Activated T-helper 1 cell treated with anti-CD3 and anti-CD28 coated beads, Interleukin-12 subunit alpha, Interleukin-12 subunit beta, Interleukin-2, Interleukin-4 antibody, amounts not matched to agents 30 ng/mL and 10 ng/mL and 1 ng/mL, durations not matched to agents 14 hours and 24 hours and 36 hours (primary cell): ENCODE measurements around the gene ORM1. TPM values are rescaled to one million over a fixed set of nuclear protein-coding genes. Genes with fewer than 3 reads are reported as not detected.
"Not testable (repeated sequence)": the region's sequence is repeated elsewhere in the genome, so short reads cannot be mapped to it uniquely, and the experiment has no call there.

ENCODE experiments used
- DNase-seq: peaks from one replicate; pipeline ENCODE4 v3.0.0; 2021; ENCODE audit warnings: low spot score
- H3K27ac Mint-ChIP-seq: one replicate; pipeline ENCODE4 v1.8.0; 2021; ENCODE audit warnings: mild to moderate bottlenecking, mixed read lengths
- H3K27me3 Mint-ChIP-seq: one replicate; pipeline ENCODE4 v1.8.0; 2022; ENCODE audit warnings: mild to moderate bottlenecking, moderate library complexity, mixed read lengths; ENCODE audit not compliant: insufficient read depth
- H3K36me3 Mint-ChIP-seq: one replicate; pipeline ENCODE4 v1.8.0; 2021; ENCODE audit warnings: low read depth, mixed read lengths
- H3K4me1 Mint-ChIP-seq: one replicate; pipeline ENCODE4 v1.8.0; 2021; ENCODE audit warnings: low read depth, mixed read lengths
- H3K4me3 Mint-ChIP-seq: one replicate; pipeline ENCODE4 v1.8.0; 2021; ENCODE audit warnings: mild to moderate bottlenecking, moderate library complexity, mixed read lengths
- H3K9me3 Mint-ChIP-seq: one replicate; pipeline ENCODE4 v1.8.0; 2021; ENCODE audit warnings: mixed read lengths
- intact Hi-C: fragments of 100-400 bp; cut with micrococcal nuclease; formaldehyde crosslinking; loops from one replicate; pipeline ENCODE4 v1.15.1; 2024
- total RNA-seq: library from RNA; stranded (reverse); gene quantifications from 2 replicates; pipeline ENCODE4 v1.2.3, GENCODE V29; 2022

Gene ORM1
- not detected in 2 replicates for total RNA-seq

DNA sequence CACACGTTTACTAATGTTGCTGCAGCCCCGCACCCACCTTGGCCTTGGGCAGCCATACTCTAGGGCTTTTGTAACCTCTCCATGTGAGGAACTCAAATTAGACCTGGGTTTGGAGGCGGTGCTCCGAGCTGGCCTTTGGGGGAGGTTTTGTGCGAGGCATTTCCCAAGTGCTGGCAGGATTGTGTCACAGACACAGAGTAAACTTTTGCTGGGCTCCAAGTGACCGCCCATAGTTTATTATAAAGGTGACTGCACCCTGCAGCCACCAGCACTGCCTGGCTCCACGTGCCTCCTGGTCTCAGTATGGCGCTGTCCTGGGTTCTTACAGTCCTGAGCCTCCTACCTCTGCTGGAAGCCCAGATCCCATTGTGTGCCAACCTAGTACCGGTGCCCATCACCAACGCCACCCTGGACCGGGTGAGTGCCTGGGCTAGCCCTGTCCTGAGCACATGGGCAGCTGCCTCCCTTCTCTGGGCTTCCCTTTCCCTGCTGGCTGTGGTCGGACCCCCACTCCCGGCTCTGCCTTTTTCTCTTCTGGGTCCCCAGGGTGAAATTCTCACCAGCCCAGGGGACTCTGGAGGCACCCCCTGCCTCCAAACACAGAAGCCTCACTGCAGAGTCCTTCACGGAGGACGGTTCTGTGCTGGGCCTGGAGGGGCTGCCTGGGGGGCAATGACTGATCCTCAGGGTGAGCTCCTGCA is at the start of gene ORM1:
Gene ORM1 (plus strand): TSS at position 268 of the 701 bp plus-strand sequence. CDS start 36 bp downstream, at position 304.
- H3K27me3 Mint-ChIP-seq, H3K4me1 Mint-ChIP-seq: not testable (repeated sequence)

DNA sequence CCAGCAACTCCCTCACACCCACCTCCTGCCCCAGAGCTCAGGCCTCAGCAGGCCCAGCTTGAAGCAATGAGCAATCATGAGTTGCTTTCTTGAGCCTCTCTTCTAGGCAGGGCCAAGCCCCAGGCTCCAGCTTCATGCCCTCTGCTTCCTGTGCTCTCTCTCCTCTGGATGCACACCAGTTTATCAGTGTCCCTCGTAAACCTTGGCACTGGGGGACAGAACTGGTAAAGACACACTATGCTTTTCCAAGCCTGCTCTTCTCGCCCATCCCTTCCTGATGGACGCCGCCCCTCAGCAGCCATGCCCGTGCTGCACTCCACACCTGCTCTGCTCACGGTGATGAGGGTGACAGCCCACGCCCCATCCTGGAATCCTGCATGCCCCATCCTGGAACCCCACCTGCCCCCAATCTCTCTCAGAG is 49.4 kb upstream of the ORM1 start:
- H3K9me3 Mint-ChIP-seq = no peaks in the 10 kb centered on the region
- H3K27me3 Mint-ChIP-seq = no peaks in the 10 kb centered on the region
- no peaks in the 10 kb centered on the region for H3K36me3 Mint-ChIP-seq
- intact Hi-C loops = no loop called here
- H3K4me3 Mint-ChIP-seq = no peak overlapping the region
- no peak overlapping the region for H3K27ac Mint-ChIP-seq
- DNase-seq = no peak
- H3K4me1 Mint-ChIP-seq = no peaks in the 10 kb centered on the region

More for the DNA sequence above, at the start of gene ORM1:
- H3K36me3 Mint-ChIP-seq, intact Hi-C loops, H3K9me3 Mint-ChIP-seq, DNase-seq, H3K27ac Mint-ChIP-seq, H3K4me3 Mint-ChIP-seq: not testable (repeated sequence)

DNA sequence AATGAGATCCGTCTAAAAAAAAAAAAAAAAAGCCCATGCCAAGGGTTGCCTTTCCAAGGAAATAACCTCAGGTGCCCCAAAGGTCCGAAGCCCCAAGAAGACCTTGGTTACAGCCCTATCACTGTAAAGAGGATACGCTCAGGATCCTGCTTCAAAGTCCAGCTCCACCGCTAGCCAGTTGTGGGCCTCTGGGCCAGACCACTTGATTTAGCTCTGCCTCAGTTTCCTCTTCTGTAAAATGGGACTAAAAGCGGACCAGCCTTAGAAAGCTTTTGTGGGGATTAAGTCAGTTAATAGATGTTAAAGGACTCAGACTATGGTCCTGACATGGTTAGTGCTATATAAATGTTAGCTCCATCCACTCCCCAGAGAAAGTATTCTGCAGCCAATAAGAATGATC is 48.7 kb upstream of the ORM1 start:
- no peak for DNase-seq
- Mint-ChIP-seq H3K9me3 (no peaks in the 10 kb centered on the region), H3K27ac (no peak overlapping the region), H3K27me3 (no peaks in the 10 kb centered on the region), H3K36me3 (no peaks in the 10 kb centered on the region), H3K4me1 (no peaks in the 10 kb centered on the region), H3K4me3 (no peak overlapping the region)
- intact Hi-C loops = no loop called here

DNA sequence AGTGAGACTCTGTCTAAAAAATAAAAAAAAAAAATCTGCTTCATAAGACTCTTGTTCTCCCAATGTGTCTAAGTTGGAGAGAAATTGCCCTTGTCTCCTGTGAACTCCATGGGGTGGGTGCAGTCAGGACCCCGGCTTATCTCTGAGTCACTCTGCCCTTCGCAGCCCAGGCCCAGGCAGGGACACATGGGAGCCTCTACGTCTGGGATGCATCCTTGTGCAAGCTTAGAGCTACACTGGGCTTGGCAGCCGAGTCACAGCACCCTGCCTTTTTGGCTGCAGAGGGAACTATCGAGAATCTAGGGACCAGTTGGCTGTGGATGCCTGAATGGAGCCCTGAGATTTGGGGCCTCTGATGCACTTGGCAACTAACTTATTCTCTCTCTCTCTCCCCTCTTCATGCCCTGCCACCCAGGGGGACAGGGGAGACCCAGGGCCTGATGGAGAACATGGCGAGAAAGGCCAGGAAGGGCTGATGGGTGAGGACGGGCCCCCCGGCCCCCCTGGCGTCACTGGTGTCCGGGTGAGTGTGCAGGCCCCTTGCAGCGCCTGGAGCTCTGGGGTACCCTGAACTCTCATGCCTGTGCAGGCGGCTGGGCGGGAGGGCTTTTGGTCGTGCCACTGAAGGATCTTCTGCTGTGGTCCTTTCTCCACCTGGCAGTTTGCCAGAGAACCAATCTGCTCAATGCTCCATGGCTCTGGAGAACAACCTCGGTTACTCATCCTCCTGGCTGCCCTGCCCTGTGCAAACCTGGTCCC is 47.5 kb upstream of the ORM1 start:
- Mint-ChIP-seq H3K4me3 (no peak overlapping the region), H3K36me3 (no peaks in the 10 kb centered on the region)
- intact Hi-C loops = no loop called here

DNA sequence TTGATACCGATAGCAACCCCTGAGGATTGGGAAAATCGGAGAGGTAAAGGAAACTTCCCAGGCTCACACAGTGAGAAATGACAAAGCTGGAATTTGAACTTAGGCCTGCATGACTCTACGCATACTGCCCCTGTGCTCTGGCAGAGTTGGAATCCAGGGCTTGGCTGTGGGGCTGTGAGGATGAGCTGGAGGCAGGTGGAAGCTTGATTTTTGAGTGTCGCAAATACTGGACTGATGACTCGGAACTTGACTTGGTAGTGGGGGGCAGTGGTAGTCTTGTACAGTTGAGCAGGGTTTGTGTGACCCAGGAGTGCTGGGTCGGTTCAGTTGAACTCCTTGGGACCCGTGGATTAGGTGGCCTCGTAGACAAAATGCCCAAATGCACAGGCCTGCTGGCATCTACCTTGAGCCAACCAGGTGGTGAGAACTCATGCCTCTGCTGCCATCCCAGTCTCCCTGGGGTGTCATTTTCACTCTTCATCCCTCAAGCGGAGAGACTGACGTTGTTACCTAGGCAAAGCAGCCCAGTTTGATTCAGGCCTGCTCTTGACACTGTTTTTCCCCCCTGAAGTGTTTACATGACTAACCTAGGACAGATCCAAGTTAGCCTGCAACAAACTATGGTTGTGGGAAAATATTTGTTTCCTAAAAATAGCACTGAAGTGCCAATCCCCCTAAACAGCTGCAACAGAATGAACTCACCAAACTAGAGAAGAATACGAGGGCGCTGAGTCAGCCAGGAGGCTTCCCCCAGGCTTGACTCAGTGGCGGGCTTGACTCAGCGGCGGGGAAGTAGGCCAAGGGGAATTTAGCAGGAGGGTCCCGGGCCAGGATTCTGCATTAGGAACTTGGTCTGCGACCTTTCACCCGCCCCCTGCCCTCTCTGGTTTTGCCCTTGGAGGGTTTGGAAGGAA is 45.7 kb upstream of the ORM1 start:
- H3K27ac Mint-ChIP-seq = no peak overlapping the region
- no peak for DNase-seq
- intact Hi-C loops = no loop called here
- H3K36me3 Mint-ChIP-seq = no peaks in the 10 kb centered on the region
- H3K27me3 Mint-ChIP-seq = no peaks in the 10 kb centered on the region
- no peaks in the 10 kb centered on the region for H3K4me1 Mint-ChIP-seq
- no peak overlapping the region for H3K4me3 Mint-ChIP-seq
- H3K9me3 Mint-ChIP-seq = no peaks in the 10 kb centered on the region

More for the DNA sequence above, 47.5 kb upstream of the ORM1 start:
- DNase-seq = no peak
- H3K27ac Mint-ChIP-seq = no peak overlapping the region
- H3K9me3 Mint-ChIP-seq = no peaks in the 10 kb centered on the region
- H3K4me1 Mint-ChIP-seq = no peaks in the 10 kb centered on the region
- H3K27me3 Mint-ChIP-seq = no peaks in the 10 kb centered on the region

DNA sequence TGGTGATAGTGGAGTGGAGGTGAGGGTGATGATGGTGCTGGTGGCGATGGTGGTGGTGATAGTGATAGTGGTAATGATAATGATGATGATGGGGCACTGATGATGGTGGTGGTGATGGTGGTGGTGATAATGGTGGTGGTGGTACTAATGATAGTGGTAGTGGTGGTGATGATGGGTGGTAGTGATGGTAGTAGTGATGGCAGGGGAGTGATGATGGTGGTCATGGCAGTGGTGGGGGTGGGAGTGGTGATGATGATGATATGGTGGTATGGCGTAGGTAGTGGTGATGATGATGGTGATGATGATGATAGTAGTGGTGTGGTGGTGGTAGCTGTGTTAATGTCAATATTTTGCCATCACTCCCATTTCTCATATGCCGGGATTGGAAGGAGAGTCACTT is 44.5 kb upstream of the ORM1 start:
- H3K4me1 Mint-ChIP-seq = no peaks in the 10 kb centered on the region
- no peak for DNase-seq
- no peaks in the 10 kb centered on the region for H3K36me3 Mint-ChIP-seq
- intact Hi-C loops = no loop called here
- H3K27me3 Mint-ChIP-seq = no peaks in the 10 kb centered on the region
- no peak overlapping the region for H3K27ac Mint-ChIP-seq
- no peak overlapping the region for H3K4me3 Mint-ChIP-seq
- no peaks in the 10 kb centered on the region for H3K9me3 Mint-ChIP-seq

DNA sequence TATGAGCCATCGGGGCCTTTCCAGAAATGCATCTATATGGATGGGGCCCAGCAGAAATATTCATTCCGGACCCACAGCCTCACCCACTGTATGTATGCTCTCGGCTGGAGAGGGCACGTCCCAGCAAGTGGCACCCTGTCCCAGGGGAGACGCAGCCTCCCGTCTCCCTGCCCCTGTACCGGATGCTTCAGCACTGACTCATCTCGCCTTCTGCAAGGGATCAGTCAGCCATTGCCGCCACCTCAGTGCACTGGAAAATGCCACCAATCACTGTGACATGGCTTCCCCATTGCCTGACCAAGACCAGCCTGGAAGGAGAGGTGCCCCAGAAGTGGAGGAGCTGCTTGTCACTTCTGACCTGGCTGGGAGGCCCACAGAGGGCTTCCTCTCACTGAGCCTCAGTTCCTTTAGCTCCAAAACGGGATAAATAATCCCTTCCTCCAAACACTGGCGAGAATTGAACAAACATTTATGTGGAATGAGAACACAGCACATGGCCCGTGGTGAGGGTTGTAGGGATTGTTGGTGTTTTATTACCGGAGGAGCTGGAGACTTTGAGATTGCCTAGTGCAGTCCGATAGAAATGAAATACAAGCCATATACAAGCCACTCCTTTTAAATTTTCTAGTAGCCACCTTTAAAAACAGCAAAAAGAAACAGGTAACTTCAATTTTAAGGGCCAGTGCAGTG is 43.9 kb upstream of the ORM1 start:
- Mint-ChIP-seq H3K4me1 (no peaks in the 10 kb centered on the region), H3K27me3 (no peaks in the 10 kb centered on the region), H3K27ac (no peak overlapping the region), H3K4me3 (no peak overlapping the region), H3K9me3 (no peaks in the 10 kb centered on the region), H3K36me3 (no peaks in the 10 kb centered on the region)
- intact Hi-C loops = no loop called here
- no peak for DNase-seq

DNA sequence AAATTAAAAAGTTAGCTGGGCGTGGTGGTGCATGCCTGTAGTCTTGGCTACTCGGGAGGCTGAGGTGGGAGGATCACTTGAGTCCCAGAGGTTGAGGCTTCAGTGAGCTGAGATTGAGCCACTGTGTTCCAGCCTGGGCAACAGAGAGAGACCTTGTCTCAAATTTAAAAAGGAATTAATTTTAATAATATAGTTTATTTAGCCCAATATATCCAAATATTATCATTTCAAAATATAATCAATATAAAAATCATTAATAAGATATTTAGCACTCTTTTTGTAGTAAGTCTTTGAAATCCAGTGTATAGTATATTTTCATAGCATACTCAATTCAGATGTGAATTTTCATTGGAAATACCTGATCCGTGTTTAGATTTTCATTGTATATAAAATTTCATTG is 43.2 kb upstream of the ORM1 start:
- Mint-ChIP-seq H3K27me3 (no peaks in the 10 kb centered on the region), H3K4me3 (no peak overlapping the region)
- intact Hi-C loops = no loop called here

DNA sequence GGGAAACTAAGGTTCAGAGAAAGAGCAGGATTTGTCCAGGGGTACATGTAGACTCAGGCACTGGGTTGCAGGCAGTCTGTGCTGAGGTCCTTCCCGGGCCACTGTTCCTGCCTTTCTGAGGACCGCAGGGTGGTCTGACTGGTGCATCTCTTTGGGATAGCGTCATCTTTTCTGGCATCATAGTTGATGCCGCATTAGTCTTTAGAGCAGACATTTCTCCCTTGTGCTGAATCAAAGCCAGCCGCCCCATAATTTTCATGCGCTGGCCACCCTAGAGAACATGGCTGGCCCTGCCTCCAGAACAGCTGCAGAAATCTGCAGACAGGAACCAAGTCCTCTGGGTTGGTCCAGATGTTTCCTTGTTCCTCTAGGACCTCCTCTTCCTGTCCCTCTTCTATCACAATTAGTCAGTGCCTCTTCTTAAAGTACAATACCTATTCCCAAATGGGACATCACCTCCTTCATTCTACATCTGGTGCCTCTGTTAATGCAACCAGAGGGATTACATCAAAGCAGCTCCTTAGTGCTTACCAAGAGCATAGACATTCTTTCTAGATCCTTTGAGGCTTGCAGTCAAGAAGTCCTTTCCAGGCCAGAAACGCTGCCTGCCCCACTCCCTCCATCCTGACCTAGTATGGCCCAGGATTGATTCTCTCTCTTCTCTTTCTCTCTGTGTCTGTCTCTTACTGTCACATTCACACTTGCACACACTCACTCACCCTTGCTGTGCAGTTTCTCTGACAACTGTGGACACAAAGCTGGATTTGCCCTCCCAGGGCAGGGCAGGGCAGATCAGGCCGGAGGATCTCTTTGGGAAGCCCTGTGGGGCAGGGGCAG is 42.0 kb upstream of the ORM1 start:
- Mint-ChIP-seq H3K36me3 (no peaks in the 10 kb centered on the region), H3K9me3 (no peaks in the 10 kb centered on the region), H3K4me1 (no peaks in the 10 kb centered on the region), H3K27ac (no peak overlapping the region), H3K4me3 (no peak overlapping the region), H3K27me3 (no peaks in the 10 kb centered on the region)
- intact Hi-C loops = no loop called here
- no peak for DNase-seq

More for the DNA sequence above, 43.2 kb upstream of the ORM1 start:
- no peaks in the 10 kb centered on the region for H3K9me3 Mint-ChIP-seq
- H3K27ac Mint-ChIP-seq = no peak overlapping the region
- no peaks in the 10 kb centered on the region for H3K36me3 Mint-ChIP-seq
- no peaks in the 10 kb centered on the region for H3K4me1 Mint-ChIP-seq
- no peak for DNase-seq

DNA sequence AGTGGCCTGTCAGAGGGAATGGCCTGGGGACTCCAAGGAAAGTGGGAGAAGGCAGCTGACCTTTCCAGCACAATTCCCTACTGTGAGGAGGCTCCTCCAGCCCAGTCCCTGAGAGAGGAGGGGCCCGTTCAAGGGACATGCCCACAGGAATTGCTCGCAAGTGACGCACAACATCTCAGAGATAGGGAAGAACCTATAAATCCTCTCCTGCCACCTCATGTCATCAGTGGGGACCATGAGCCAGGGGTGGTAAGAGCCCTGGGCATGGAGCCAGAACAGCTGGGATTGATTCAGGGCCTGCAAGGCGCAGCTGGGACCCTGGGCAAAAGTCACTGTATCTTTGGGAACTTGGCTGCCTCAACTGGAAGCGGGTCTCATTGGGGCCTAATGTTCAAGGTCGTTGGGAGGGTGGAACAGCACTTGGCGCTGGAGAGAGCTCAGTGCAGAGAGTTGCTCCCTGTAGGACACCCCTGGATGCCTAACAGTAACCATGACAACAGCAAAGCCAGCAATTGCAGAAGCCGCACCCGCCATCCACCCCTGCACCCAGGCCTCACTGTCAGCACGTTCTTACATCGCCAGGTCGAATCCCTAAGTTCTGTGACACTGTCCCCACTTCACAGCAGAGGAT is 41.3 kb upstream of the ORM1 start:
- Mint-ChIP-seq H3K27ac (no peak overlapping the region), H3K4me3 (no peak overlapping the region), H3K9me3 (no peaks in the 10 kb centered on the region), H3K4me1 (no peaks in the 10 kb centered on the region), H3K36me3 (no peaks in the 10 kb centered on the region), H3K27me3 (no peaks in the 10 kb centered on the region)
- DNase-seq = no peak
- intact Hi-C loops = no loop called here

DNA sequence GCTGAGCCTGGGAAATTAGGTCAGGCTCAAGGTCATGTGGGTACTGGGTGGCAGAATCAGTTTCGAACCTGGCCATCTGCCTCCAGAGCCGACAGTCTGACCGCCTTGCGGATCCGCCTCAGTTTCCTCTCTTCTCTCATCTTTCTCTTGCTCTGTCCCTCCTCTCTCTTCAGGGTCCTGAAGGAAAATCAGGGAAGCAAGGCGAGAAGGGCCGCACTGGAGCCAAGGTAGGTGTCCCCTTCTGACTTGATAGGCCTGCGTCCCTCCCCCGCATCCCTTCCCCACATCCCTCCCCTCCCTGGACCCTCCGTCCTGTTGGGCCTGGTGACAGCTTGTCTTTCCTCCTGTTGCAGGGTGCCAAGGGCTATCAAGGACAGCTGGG is 40.8 kb upstream of the ORM1 start:
- Mint-ChIP-seq H3K27ac (no peak overlapping the region), H3K9me3 (no peaks in the 10 kb centered on the region), H3K36me3 (no peaks in the 10 kb centered on the region), H3K4me1 (no peaks in the 10 kb centered on the region), H3K4me3 (no peak overlapping the region), H3K27me3 (no peaks in the 10 kb centered on the region)
- DNase-seq = no peak
- intact Hi-C loops = no loop called here
